IPS DF 19.7 (cell line): Measurements from ENCODE around the gene SACS.
"Not testable (repeated sequence)": the region's sequence is repeated elsewhere in the genome, so short reads cannot be mapped to it uniquely, and the experiment has no call there.

Experiments used
- DNase-seq: peaks from one replicate; pipeline ENCODE4 v3.0.0-alpha.2; 2013; ENCODE audit warnings: low read depth, low spot score

Gene SACS

GRCh38 chr13:23456437-23457210, 23.1 kb upstream of the SACS start:
- DNase-seq, result no peak

- DNase-seq, result no peak
Measured at GRCh38 chr13:23455401-23456185, 22.1 kb upstream of the SACS start.

- DNase-seq, result no peak
Measured at GRCh38 chr13:23453132-23453531, 19.6 kb upstream of the SACS start.

GRCh38 chr13:23450340-23451046, 17.0 kb upstream of the SACS start:
- no peak for DNase-seq

GRCh38 chr13:23449398-23450162, 16.1 kb upstream of the SACS start:
- peak; percentile 86 for DNase-seq

- no peak for DNase-seq
Measured at GRCh38 chr13:23447927-23448326, 14.4 kb upstream of the SACS start.

GRCh38 chr13:23445794-23446193, 12.3 kb upstream of the SACS start:
- no peak for DNase-seq

- DNase-seq, result no peak
Measured at GRCh38 chr13:23443878-23444277, 10.4 kb upstream of the SACS start.

- DNase-seq, result no peak
Measured at GRCh38 chr13:23443110-23443509, 9.6 kb upstream of the SACS start.

GRCh38 chr13:23440821-23441618, 7.5 kb upstream of the SACS start:
- no peak for DNase-seq

GRCh38 chr13:23440324-23440723, 6.8 kb upstream of the SACS start:
- DNase-seq, result not testable (repeated sequence)

GRCh38 chr13:23437916-23438315, 4.4 kb upstream of the SACS start:
- no peak for DNase-seq

GRCh38 chr13:23436680-23437079, 3.2 kb upstream of the SACS start:
- no peak for DNase-seq

GRCh38 chr13:23434491-23434890, 989 bp upstream of the SACS start:
- no peak for DNase-seq

- DNase-seq, result no peak
Measured at GRCh38 chr13:23432626-23433025, 876 bp downstream of the SACS start.

GRCh38 chr13:23430664-23431063, 2.8 kb downstream of the SACS start:
- DNase-seq, result no peak

- no peak for DNase-seq
Measured at GRCh38 chr13:23427881-23428528, 5.5 kb downstream of the SACS start.

- no peak for DNase-seq
Measured at GRCh38 chr13:23427342-23427843, 6.1 kb downstream of the SACS start.

- DNase-seq, result no peak
Measured at GRCh38 chr13:23421596-23421995, 11.9 kb downstream of the SACS start.
